Sigmoid colon (tissue), 7 donors: ENCODE data around the gene SEC16A. TPM values are rescaled to one million over a fixed set of nuclear protein-coding genes. Genes with fewer than 3 reads are reported as not detected.

Experiments
- DNase-seq: peaks from one replicate; pipeline ENCODE4 v3.0.0-alpha.2; 2019
- H3K27ac ChIP-seq, 4 donors: fragments of 200-600 bp; sonication (generic); one replicate each; pipeline ENCODE4 v1.5.1; 2016 to 2019; ENCODE audit warnings: mild to moderate bottlenecking in 1 of 4
- H3K27me3 ChIP-seq, 3 donors: fragments of 200-600 bp; sonication (generic); one replicate each; pipeline ENCODE4 v1.5.1; 2019; ENCODE audit warnings: mild to moderate bottlenecking in 1 of 3
- H3K36me3 ChIP-seq, 4 donors: fragments of 200-600 bp; sonication (generic); one replicate each; pipeline ENCODE4 v1.5.1; 2016 to 2019
- H3K4me1 ChIP-seq, 4 donors: fragments of 200-600 bp; sonication (generic); one replicate each; pipeline ENCODE4 v1.5.1; 2017 to 2019
- H3K4me3 ChIP-seq, 4 donors: fragments of 200-600 bp; sonication (generic); one replicate each; pipeline ENCODE4 v1.5.1; 2017 to 2019; ENCODE audit warnings: mild to moderate bottlenecking in 2 of 4, moderate library complexity in 1 of 4
- H3K9me3 ChIP-seq, 4 donors: fragments of 200-600 bp in 3 of 4; sonication (generic) in 3 of 4; one replicate each; pipeline versions ENCODE4 v1.5.1 to v1.6.1; 2013 to 2019
- CTCF ChIP-seq, 4 experiments: fragments of 450-650 bp in 3 of 4; fragments of 200-600 bp in 1 of 4; IDR thresholded peaks; one replicate each; pipeline ENCODE4 v1.5.1; 2016 to 2019; ENCODE audit warnings: antibody characterized with exemption in 4 of 4, mild to moderate bottlenecking in 3 of 4, moderate library complexity in 2 of 4
- EP300 ChIP-seq, 4 donors: sonication (generic); formaldehyde crosslinking; IDR thresholded peaks; one replicate each; pipeline ENCODE4 v1.6.1; 2017; ENCODE audit warnings: antibody characterized with exemption in 4 of 4
- POLR2A ChIP-seq, 2 donors: fragments of 450-650 bp; IDR thresholded peaks; one replicate each; pipeline ENCODE4 v1.6.1; 2016; ENCODE audit warnings: antibody characterized with exemption in 2 of 2, mild to moderate bottlenecking in 2 of 2, moderate library complexity in 2 of 2
- POLR2AphosphoS5 ChIP-seq, 4 donors: sonication (generic); formaldehyde crosslinking; IDR thresholded peaks; one replicate each; pipeline ENCODE4 v1.6.1; 2017; ENCODE audit warnings: antibody characterized with exemption in 4 of 4
- WGBS, 2 donors: extraction: QIAGEN DNeasy Blood & Tissue Kit; methylation state at CpG; one replicate each; pipeline ENCODE4 v1.1.7; 2013; 5-methylcytosine and 5-hydroxymethylcytosine counted together
- intact Hi-C: fragments of 100-400 bp; cut with DNase I; formaldehyde crosslinking; loops from one replicate; pipeline ENCODE4 v1.15.1; 2023
- polyA plus RNA-seq, 3 donors: library from polyadenylated mRNA; stranded (reverse); fragments of 200-250 nt; gene quantifications; one replicate each; pipeline ENCODE4 v1.2.3, GENCODE V29; 2013
- total RNA-seq, 4 donors: library from RNA; depleted of rRNA; stranded (reverse); fragments of >200 nt; gene quantifications; one replicate each; pipeline ENCODE4 v1.1.0, GENCODE V29; 2016
- donor health status: healthy with polysubstance abuse.
- donor health status: Bipolar disorder and iron deficiency.
- donor health status: healthy.

The SEC16A gene
- total and polyA plus RNA-seq, 7 donors: 22.8 to 57.0 (median 27.5) TPM

- peaks cover 2 to 39% (median 34%) of the 10 kb centered on the region in 4 donors for H3K4me1 ChIP-seq
- DNase-seq: no peak
- H3K9me3 ChIP-seq: no peaks in the 10 kb centered on the region
- WGBS, 2 donors: 58 to 75% methylated on average over 8 of the region's 8 CpGs
- H3K4me3 ChIP-seq: peak overlapping the region in 3 of 4 donors; percentile 84 to 100 (median 89)
- TF ChIP-seq CTCF (IDR thresholded peaks at IDR 0.05) (no peak), EP300 (IDR thresholded peaks at IDR 0.05) (no peak), POLR2A (IDR thresholded peaks at IDR 0.05) (no peak), POLR2AphosphoS5 (IDR thresholded peaks at IDR 0.05) (no peak)
- peaks cover 10 to 47% (median 14%) of the 10 kb centered on the region in 4 donors for H3K36me3 ChIP-seq
- peak overlapping the region in 1 of 4 donors; percentile 9 for H3K27ac ChIP-seq
- no peaks in the 10 kb centered on the region for H3K27me3 ChIP-seq
- intact Hi-C loops: no loop called here
Measured at GRCh38 chr9:136437430-136437829, 45.4 kb downstream of the SEC16A start.

- Histone ChIP-seq H3K27ac (no peak overlapping the region), H3K36me3 (peaks cover under 1 to 41% (median 7%) of the 10 kb centered on the region in 4 donors), H3K27me3 (no peaks in the 10 kb centered on the region), H3K4me3 (no peak overlapping the region), H3K9me3 (no peaks in the 10 kb centered on the region), H3K4me1 (peaks cover 2 to 39% (median 34%) of the 10 kb centered on the region in 4 donors)
- intact Hi-C loops: no loop called here
- DNase-seq: no peak
- TF ChIP-seq POLR2AphosphoS5 (IDR thresholded peaks at IDR 0.05) (no peak), EP300 (IDR thresholded peaks at IDR 0.05) (no peak), POLR2A (IDR thresholded peaks at IDR 0.05) (no peak), CTCF (IDR thresholded peaks at IDR 0.05) (no peak)
- 95% methylated on average over 25 of the region's 25 CpGs for WGBS, 2 donors
Measured at GRCh38 chr9:136436055-136436634, 46.7 kb downstream of the SEC16A start.

- Histone ChIP-seq H3K27ac (no peak overlapping the region), H3K27me3 (no peaks in the 10 kb centered on the region), H3K9me3 (no peaks in the 10 kb centered on the region), H3K4me1 (peaks cover 2 to 33% (median 28%) of the 10 kb centered on the region in 4 donors), H3K36me3 (peaks cover 7 to 49% (median 15%) of the 10 kb centered on the region in 4 donors), H3K4me3 (no peak overlapping the region)
- DNase-seq: no peak
- 89 to 92% methylated on average over 17 of the region's 17 CpGs for WGBS, 2 donors
- intact Hi-C loops: no loop called here
- TF ChIP-seq POLR2AphosphoS5 (IDR thresholded peaks at IDR 0.05) (no peak), CTCF (IDR thresholded peaks at IDR 0.05) (no peak), POLR2A (IDR thresholded peaks at IDR 0.05) (no peak), EP300 (IDR thresholded peaks at IDR 0.05) (no peak)
Measured at GRCh38 chr9:136434580-136435169, 48.2 kb downstream of the SEC16A start.

GRCh38 chr9:136433849-136434579, 48.8 kb downstream of the SEC16A start:
- intact Hi-C loops: no loop called here
- no peak overlapping the region for H3K4me3 ChIP-seq
- peaks cover 2 to 31% (median 28%) of the 10 kb centered on the region in 4 donors for H3K4me1 ChIP-seq
- H3K36me3 ChIP-seq: peaks cover 11 to 56% (median 21%) of the 10 kb centered on the region in 4 donors
- DNase-seq: no peak
- H3K27ac ChIP-seq: no peak overlapping the region
- H3K9me3 ChIP-seq: no peaks in the 10 kb centered on the region
- no peaks in the 10 kb centered on the region for H3K27me3 ChIP-seq
- 94% methylated on average over 37 of the region's 37 CpGs for WGBS, 2 donors
- no peak for TF ChIP-seq POLR2AphosphoS5 (IDR thresholded peaks at IDR 0.05)
- no peak for TF ChIP-seq EP300 (IDR thresholded peaks at IDR 0.05)
- no peak for TF ChIP-seq POLR2A (IDR thresholded peaks at IDR 0.05)
- no peak for TF ChIP-seq CTCF (IDR thresholded peaks at IDR 0.05)
